GM06990 (cell line): Measurements from ENCODE around the gene ERLEC1.

ENCODE experiments used
- DNase-seq: peaks from one replicate; pipeline ENCODE4 v3.0.0-alpha.2; 2011; ENCODE audit not compliant: insufficient read length; ENCODE audit errors: extremely low read depth
- H3K27me3 ChIP-seq: replicated peaks from 2 replicates; pipeline ENCODE4 v1.6.0; 2011; ENCODE audit warnings: low read length; ENCODE audit not compliant: control insufficient read depth, insufficient read depth
- H3K36me3 ChIP-seq: 2 replicates; pipeline ENCODE4 v1.5.1; 2011; ENCODE audit warnings: low read length; ENCODE audit not compliant: control insufficient read depth, insufficient read depth
- H3K4me3 ChIP-seq: replicated peaks from 2 replicates; pipeline ENCODE4 v1.5.1; 2011; ENCODE audit warnings: low read depth, mild to moderate bottlenecking, control low read depth, low read length
- TF ChIP-seq, protein P1 (sequence below): IDR thresholded peaks from 2 replicates; pipeline ENCODE4 v1.5.1; 2011; ENCODE audit warnings: low read length, control low read depth, mild to moderate bottlenecking, inconsistent platforms; ENCODE audit not compliant: insufficient read depth, poor library complexity, severe bottlenecking

ERLEC1 gene

DNA sequence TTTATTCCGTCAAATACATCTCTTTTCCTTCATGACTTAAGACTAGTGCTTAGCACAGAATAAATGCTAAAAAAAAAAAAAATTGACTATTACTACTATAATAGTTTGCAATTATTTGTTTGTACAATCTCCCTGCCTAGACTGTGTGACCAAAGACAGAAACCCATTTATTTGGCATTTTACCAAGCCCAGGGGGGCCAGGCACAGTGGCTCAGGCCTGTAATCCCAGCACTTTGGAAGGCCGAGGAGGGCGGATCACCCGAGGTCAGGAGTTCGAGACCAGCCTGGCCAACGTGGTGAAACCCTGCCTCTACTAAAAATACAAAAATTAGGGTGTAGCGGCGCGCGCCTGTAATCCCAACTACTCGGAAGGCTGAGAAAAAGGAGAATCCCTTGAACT is 1.5 kb upstream of the ERLEC1 start:
- Histone ChIP-seq H3K27me3 (no peaks in the 10 kb centered on the region), H3K36me3 (peaks cover 4% of the 10 kb centered on the region; the same call in 1 of the 2 replicates), H3K4me3 (peak overlapping the region; percentile 86)
- TF ChIP-seq, protein P1, sequence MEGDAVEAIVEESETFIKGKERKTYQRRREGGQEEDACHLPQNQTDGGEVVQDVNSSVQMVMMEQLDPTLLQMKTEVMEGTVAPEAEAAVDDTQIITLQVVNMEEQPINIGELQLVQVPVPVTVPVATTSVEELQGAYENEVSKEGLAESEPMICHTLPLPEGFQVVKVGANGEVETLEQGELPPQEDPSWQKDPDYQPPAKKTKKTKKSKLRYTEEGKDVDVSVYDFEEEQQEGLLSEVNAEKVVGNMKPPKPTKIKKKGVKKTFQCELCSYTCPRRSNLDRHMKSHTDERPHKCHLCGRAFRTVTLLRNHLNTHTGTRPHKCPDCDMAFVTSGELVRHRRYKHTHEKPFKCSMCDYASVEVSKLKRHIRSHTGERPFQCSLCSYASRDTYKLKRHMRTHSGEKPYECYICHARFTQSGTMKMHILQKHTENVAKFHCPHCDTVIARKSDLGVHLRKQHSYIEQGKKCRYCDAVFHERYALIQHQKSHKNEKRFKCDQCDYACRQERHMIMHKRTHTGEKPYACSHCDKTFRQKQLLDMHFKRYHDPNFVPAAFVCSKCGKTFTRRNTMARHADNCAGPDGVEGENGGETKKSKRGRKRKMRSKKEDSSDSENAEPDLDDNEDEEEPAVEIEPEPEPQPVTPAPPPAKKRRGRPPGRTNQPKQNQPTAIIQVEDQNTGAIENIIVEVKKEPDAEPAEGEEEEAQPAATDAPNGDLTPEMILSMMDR = no peak
- no peak for DNase-seq

DNA sequence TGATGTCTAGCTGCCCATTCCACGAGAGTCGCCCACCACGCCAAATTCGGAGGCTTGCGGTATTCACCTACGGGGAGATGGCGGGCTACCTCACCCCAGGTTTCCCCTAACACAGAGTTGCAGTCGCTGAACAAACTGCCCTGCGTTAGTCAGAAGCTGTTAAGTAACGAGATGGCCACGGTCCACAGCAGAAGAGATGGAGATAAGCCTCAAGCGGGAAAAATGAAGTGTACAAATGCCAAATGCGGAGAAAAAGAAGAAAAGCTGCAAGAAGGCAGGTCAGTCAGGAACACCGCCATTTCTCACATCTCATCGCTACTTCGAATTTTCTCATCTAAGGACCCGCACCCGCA is 516 bp upstream of the ERLEC1 start:
- H3K4me3 ChIP-seq = peak overlapping the region; percentile 86
- no peaks in the 10 kb centered on the region for H3K27me3 ChIP-seq
- TF ChIP-seq, protein P1 = no peak
- DNase-seq = no peak
- peaks cover 2% of the 10 kb centered on the region; the same call in 1 of the 2 replicates for H3K36me3 ChIP-seq

DNA sequence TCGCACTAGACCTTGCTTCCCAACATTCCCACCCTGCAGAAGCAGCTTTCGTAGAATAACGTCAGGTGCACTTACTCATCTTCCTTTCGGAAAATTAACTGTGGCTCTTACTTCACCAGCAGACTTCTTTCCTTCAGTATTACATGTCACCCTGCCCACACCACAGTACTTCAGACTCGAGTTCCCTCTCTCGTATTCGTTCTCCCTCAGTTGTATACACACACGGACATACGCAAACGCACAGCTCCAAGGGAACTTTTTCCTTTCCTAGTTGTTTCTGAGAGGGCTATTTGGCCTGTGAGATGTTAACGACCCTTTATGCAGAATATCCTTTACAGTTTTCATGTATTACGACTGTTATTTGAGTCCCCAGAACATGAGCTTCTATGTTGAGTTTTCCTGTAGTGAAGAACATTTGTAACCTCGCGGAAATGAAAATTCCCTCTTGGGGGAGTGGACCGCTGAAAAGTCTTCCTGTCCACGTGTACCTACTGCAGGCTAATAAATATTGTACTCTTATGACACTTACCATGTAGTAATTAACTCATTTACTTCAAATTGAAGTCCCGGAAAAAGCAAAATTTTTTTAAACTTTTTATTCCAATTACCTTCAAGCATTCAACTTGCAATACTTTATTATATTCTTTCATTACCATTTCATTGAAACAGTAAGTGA is 908 bp downstream of the ERLEC1 start:
- no peak for DNase-seq

DNA sequence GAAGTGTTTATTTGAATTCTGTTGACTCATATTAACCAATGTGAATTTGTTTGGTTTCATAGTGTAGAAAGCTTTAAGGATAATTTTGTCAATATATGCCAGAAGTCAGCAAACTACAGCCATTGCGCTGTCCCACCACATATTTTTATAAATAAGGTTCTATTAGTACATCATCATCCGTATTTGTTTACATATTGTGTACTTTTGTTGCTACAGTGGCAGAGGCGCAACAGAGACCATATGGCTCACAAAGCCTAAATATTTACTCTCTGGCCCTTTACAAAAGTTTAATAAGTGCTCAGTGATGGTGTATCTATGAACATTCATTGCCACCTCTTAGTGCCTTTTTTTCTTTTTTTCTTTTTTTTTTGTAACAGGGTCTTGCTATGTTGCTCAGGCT is 6.4 kb downstream of the ERLEC1 start:
- no peak for DNase-seq

More for the DNA sequence above, 908 bp downstream of the ERLEC1 start:
- Histone ChIP-seq H3K4me3 (peak overlapping the region; percentile 86), H3K36me3 (no peaks in the 10 kb centered on the region), H3K27me3 (no peaks in the 10 kb centered on the region)
- TF ChIP-seq, protein P1 = no peak

DNA sequence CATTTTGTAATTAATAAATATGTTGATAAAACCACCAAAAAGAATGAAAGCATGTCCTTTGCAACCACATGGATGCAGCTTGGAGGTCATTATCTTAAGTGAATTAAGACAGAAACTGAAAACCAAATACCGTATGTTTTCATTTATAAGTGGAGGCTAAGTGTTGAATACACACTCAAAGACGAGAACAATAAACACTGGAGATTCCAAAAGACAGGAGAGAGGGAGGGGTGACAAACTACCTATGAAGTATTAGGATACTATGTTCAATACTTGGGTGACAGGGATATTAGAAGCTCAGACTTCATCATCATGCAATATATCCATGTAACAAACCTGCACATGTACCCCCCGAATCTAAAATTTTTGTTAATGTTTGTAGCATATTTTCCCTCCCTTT is 7.0 kb downstream of the ERLEC1 start:
- no peaks in the 10 kb centered on the region for H3K27me3 ChIP-seq
- no peak for DNase-seq
- H3K36me3 ChIP-seq = peaks cover 5% of the 10 kb centered on the region; the same call in 1 of the 2 replicates
- H3K4me3 ChIP-seq = no peak overlapping the region
- TF ChIP-seq, protein P1 = no peak

More for the DNA sequence above, 6.4 kb downstream of the ERLEC1 start:
- H3K27me3 ChIP-seq = no peaks in the 10 kb centered on the region
- peaks cover 4% of the 10 kb centered on the region; the same call in 1 of the 2 replicates for H3K36me3 ChIP-seq
- H3K4me3 ChIP-seq = no peak overlapping the region
- TF ChIP-seq, protein P1 = no peak
